ENCODE data around the gene CCNI. TPM values are rescaled to one million over a fixed set of nuclear protein-coding genes. Genes with fewer than 3 reads are reported as not detected.
"Not testable (repeated sequence)": the region's sequence is repeated elsewhere in the genome, so short reads cannot be mapped to it uniquely, and the experiment has no call there.

CCNI gene
- total RNA-seq, 1 donor from 2014 or later = 152 TPM

- peak overlapping the region; percentile 23 to 57 (median 40) for H3K4me3 ChIP-seq (ENCODE audit: low read length in 3 of 3)
- no peaks in the 10 kb centered on the region for H3K9me3 ChIP-seq (ENCODE audit: control insufficient read depth in 3 of 3, low read length in 3 of 3)
- no peaks in the 10 kb centered on the region for H3K27me3 ChIP-seq (ENCODE audit: control insufficient read depth in 3 of 3, insufficient read depth in 3 of 3, low read length in 3 of 3)
- no peak overlapping the region for H3K27ac ChIP-seq (ENCODE audit: low read depth, low read length)
- H3K36me3 ChIP-seq (ENCODE audit: control insufficient read depth in 3 of 3, insufficient read depth in 3 of 3, low read length in 3 of 3) = no peaks in the 10 kb centered on the region
- peaks cover 8 to 12% (median 11%) of the 10 kb centered on the region in 3 donors for H3K4me1 ChIP-seq (ENCODE audit: control insufficient read depth in 3 of 3, insufficient read depth in 3 of 3, low read length in 3 of 3)
- peak overlapping the region; percentile 8 to 66 (median 10) for H3K9ac ChIP-seq (ENCODE audit: low read depth in 1 of 3, low read length in 3 of 3)
Observed at GRCh38 chr4:77104791-77105540, 29.2 kb upstream of the CCNI start.

DNA sequence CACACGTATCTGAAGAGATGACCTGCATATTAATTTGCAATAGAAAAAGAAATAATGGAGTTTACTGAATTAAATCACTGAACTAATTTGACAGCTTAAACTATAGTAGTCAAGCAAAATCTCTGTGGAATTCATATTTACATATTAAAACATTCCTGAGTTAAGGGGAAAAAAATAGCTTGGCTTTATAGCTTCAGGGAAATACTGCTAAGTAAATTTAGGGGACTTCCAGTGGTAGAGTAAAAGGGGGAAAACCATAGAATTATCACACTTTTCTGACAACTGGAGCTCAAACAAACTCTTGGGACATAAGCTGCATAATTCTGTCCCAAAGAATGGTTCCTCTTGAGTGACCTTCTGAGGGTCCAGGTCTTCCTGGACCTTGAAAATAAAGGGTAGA is 28.6 kb upstream of the CCNI start:
- Histone ChIP-seq H3K27ac (ENCODE audit: low read depth, low read length) (no peak overlapping the region), H3K27me3 (ENCODE audit: control insufficient read depth in 3 of 3, insufficient read depth in 3 of 3, low read length in 3 of 3) (no peaks in the 10 kb centered on the region), H3K9ac (ENCODE audit: low read depth in 1 of 3, low read length in 3 of 3) (peak overlapping the region in 2 of 3 donors; percentile 10 to 66), H3K4me1 (ENCODE audit: control insufficient read depth in 3 of 3, insufficient read depth in 3 of 3, low read length in 3 of 3) (peaks cover 8 to 12% (median 11%) of the 10 kb centered on the region in 3 donors), H3K9me3 (ENCODE audit: control insufficient read depth in 3 of 3, low read length in 3 of 3) (no peaks in the 10 kb centered on the region), H3K36me3 (ENCODE audit: control insufficient read depth in 3 of 3, insufficient read depth in 3 of 3, low read length in 3 of 3) (no peaks in the 10 kb centered on the region), H3K4me3 (ENCODE audit: low read length in 3 of 3) (no peak overlapping the region)

DNA sequence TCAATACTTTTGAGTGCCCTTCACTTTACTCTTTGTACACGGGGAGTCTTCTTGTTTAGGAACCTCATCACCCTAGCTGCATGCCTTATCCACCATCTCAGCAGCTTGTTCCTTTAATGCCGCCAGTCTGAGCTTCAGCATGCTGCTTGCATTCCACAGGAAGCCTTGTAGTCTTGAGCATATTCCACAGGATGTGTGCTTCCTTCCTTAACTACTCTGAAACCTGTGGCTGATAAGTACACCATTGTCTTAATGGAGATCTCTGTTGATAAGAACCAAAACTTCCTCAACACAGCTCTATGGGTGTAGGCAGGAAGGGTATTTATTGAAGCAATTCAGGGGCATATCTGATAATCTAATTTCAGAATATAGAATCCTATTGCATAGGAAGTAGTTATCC is 24.4 kb upstream of the CCNI start:
- no peak overlapping the region for H3K9ac ChIP-seq (ENCODE audit: low read depth in 1 of 3, low read length in 3 of 3)
- no peaks in the 10 kb centered on the region for H3K27me3 ChIP-seq (ENCODE audit: control insufficient read depth in 3 of 3, insufficient read depth in 3 of 3, low read length in 3 of 3)
- H3K9me3 ChIP-seq (ENCODE audit: control insufficient read depth in 3 of 3, low read length in 3 of 3) = no peaks in the 10 kb centered on the region
- H3K36me3 ChIP-seq (ENCODE audit: control insufficient read depth in 3 of 3, insufficient read depth in 3 of 3, low read length in 3 of 3) = no peaks in the 10 kb centered on the region
- H3K4me1 ChIP-seq (ENCODE audit: control insufficient read depth in 3 of 3, insufficient read depth in 3 of 3, low read length in 3 of 3) = peaks cover 8 to 9% (median 8%) of the 10 kb centered on the region in 3 donors
- H3K27ac ChIP-seq (ENCODE audit: low read depth, low read length) = no peak overlapping the region
- H3K4me3 ChIP-seq (ENCODE audit: low read length in 3 of 3) = no peak overlapping the region

DNA sequence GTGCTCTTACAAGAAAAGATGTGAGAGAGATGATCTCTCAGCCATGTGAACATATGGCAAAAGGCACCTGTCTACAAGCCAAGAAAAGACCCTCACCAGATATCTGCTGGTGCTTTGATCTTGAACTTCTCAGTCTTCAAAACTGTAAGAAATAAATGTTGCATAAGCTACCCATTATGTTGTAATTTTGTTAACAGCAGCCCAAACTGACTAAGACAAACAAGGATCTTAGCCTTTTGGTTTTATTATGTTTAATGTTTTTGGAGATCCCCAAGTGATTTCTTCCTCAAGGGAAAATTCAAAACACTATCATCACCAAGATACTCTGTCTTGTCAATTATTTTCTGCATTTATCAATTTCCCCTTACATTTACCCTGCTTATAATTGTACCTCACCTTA is 21.8 kb upstream of the CCNI start:
- no peaks in the 10 kb centered on the region for H3K9me3 ChIP-seq (ENCODE audit: control insufficient read depth in 3 of 3, low read length in 3 of 3)
- H3K27ac ChIP-seq (ENCODE audit: low read depth, low read length) = no peak overlapping the region
- no peaks in the 10 kb centered on the region for H3K27me3 ChIP-seq (ENCODE audit: control insufficient read depth in 3 of 3, insufficient read depth in 3 of 3, low read length in 3 of 3)
- no peaks in the 10 kb centered on the region for H3K36me3 ChIP-seq (ENCODE audit: control insufficient read depth in 3 of 3, insufficient read depth in 3 of 3, low read length in 3 of 3)
- no peak overlapping the region for H3K4me3 ChIP-seq (ENCODE audit: low read length in 3 of 3)
- H3K9ac ChIP-seq (ENCODE audit: low read depth in 1 of 3, low read length in 3 of 3) = no peak overlapping the region
- peaks cover 0 to 2% (median 0%) of the 10 kb centered on the region in 3 donors for H3K4me1 ChIP-seq (ENCODE audit: control insufficient read depth in 3 of 3, insufficient read depth in 3 of 3, low read length in 3 of 3)

DNA sequence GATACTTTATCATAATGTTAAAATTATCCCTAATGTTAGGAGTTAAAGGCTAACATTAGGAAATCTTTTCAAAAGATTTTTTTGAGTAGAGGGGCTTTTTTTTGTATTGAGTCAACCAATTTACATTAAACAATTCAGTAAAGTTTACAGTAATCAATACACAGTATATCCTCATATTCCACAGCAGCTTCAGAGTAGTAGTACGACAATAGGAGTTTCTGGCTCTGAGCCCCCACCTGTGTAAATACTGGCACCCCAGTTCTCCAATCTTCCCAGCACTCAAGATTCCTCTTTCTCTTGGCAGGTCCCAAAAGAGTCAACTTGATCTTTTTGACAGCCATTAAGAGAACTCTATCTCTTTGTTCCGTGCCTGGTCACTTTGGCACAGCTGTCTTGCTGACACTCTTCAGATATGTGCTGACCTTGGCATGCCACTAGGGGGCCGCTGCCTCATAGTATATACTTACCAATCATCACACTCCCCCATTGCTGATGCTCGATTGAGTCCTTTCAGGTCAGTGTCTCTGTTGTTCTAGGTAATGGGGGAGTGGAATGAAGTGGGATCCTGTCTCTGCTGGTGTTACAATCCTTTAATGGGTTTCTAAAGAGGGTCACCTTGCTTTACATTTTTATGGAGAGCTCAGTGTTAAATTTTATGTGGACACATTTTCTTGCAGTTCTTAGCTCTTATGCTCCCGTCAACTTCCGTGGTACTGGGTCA is 19.5 kb upstream of the CCNI start:
- Histone ChIP-seq H3K4me3 (ENCODE audit: low read length in 3 of 3) (no peak overlapping the region), H3K9me3 (ENCODE audit: control insufficient read depth in 3 of 3, low read length in 3 of 3) (no peaks in the 10 kb centered on the region), H3K9ac (ENCODE audit: low read depth in 1 of 3, low read length in 3 of 3) (no peak overlapping the region), H3K36me3 (ENCODE audit: control insufficient read depth in 3 of 3, insufficient read depth in 3 of 3, low read length in 3 of 3) (no peaks in the 10 kb centered on the region), H3K27me3 (ENCODE audit: control insufficient read depth in 3 of 3, insufficient read depth in 3 of 3, low read length in 3 of 3) (no peaks in the 10 kb centered on the region), H3K27ac (ENCODE audit: low read depth, low read length) (no peak overlapping the region), H3K4me1 (ENCODE audit: control insufficient read depth in 3 of 3, insufficient read depth in 3 of 3, low read length in 3 of 3) (peaks cover 0 to 2% (median under 1%) of the 10 kb centered on the region in 3 donors)

- Histone ChIP-seq H3K4me3 (ENCODE audit: low read length in 3 of 3) (no peak overlapping the region), H3K4me1 (ENCODE audit: control insufficient read depth in 3 of 3, insufficient read depth in 3 of 3, low read length in 3 of 3) (peaks cover 2 to 8% (median 5%) of the 10 kb centered on the region in 3 donors), H3K27ac (ENCODE audit: low read depth, low read length) (no peak overlapping the region), H3K27me3 (ENCODE audit: control insufficient read depth in 3 of 3, insufficient read depth in 3 of 3, low read length in 3 of 3) (no peaks in the 10 kb centered on the region), H3K9ac (ENCODE audit: low read depth in 1 of 3, low read length in 3 of 3) (no peak overlapping the region), H3K36me3 (ENCODE audit: control insufficient read depth in 3 of 3, insufficient read depth in 3 of 3, low read length in 3 of 3) (no peaks in the 10 kb centered on the region), H3K9me3 (ENCODE audit: control insufficient read depth in 3 of 3, low read length in 3 of 3) (no peaks in the 10 kb centered on the region)
Observed at GRCh38 chr4:77094496-77094895, 18.7 kb upstream of the CCNI start.

- H3K36me3 ChIP-seq (ENCODE audit: control insufficient read depth in 3 of 3, insufficient read depth in 3 of 3, low read length in 3 of 3) = no peaks in the 10 kb centered on the region
- peaks cover 2 to 9% (median 6%) of the 10 kb centered on the region in 3 donors for H3K4me1 ChIP-seq (ENCODE audit: control insufficient read depth in 3 of 3, insufficient read depth in 3 of 3, low read length in 3 of 3)
- no peak overlapping the region for H3K4me3 ChIP-seq (ENCODE audit: low read length in 3 of 3)
- H3K9ac ChIP-seq (ENCODE audit: low read depth in 1 of 3, low read length in 3 of 3) = no peak overlapping the region
- no peaks in the 10 kb centered on the region for H3K27me3 ChIP-seq (ENCODE audit: control insufficient read depth in 3 of 3, insufficient read depth in 3 of 3, low read length in 3 of 3)
- H3K9me3 ChIP-seq (ENCODE audit: control insufficient read depth in 3 of 3, low read length in 3 of 3) = no peaks in the 10 kb centered on the region
- no peak overlapping the region for H3K27ac ChIP-seq (ENCODE audit: low read depth, low read length)
Observed at GRCh38 chr4:77093401-77093800, 17.6 kb upstream of the CCNI start.

DNA sequence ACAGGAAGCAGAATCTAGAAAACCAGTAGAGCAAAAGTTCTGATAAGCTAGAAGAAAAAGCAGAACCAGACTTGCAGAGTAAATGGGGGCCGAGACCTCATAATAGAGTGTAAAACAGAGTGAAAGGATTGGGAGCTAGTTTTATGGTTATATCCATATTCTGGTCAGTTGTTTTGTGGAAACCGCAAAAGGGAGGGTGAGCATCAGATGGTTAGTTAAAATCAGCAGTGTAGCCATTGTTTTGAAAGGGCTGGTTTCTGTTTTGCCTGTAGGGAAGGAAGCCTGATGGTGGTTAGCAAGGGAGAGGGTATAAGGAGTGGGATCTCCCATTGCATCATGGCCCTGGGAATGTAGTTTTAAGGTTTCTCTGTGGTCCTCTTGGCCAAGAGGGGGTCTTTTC is 17.2 kb upstream of the CCNI start:
- no peak overlapping the region for H3K4me3 ChIP-seq (ENCODE audit: low read length in 3 of 3)
- H3K9me3 ChIP-seq (ENCODE audit: control insufficient read depth in 3 of 3, low read length in 3 of 3) = no peaks in the 10 kb centered on the region
- no peak overlapping the region for H3K27ac ChIP-seq (ENCODE audit: low read depth, low read length)
- H3K4me1 ChIP-seq (ENCODE audit: control insufficient read depth in 3 of 3, insufficient read depth in 3 of 3, low read length in 3 of 3) = peaks cover 2 to 9% (median 6%) of the 10 kb centered on the region in 3 donors
- H3K36me3 ChIP-seq (ENCODE audit: control insufficient read depth in 3 of 3, insufficient read depth in 3 of 3, low read length in 3 of 3) = no peaks in the 10 kb centered on the region
- H3K27me3 ChIP-seq (ENCODE audit: control insufficient read depth in 3 of 3, insufficient read depth in 3 of 3, low read length in 3 of 3) = no peaks in the 10 kb centered on the region
- no peak overlapping the region for H3K9ac ChIP-seq (ENCODE audit: low read depth in 1 of 3, low read length in 3 of 3)

DNA sequence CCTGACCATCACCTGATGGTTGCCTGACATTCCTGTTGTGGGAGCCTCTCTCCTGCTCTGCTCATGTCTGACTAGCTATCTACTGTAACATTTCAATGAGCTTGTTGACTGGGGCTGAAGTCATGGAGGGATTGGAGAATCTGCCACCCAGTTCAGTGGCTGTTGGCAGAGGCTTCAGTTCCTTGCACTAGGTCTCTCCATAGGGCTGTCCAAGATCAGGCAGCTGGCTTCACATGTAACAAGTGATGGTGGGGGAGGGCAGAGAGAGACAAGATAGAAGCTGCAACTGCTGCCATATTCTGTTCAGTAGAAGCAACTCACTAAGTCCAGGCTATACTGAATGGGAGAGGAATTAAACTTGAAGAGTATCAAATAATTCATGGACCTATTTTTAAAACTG is 14.1 kb upstream of the CCNI start:
- Histone ChIP-seq H3K36me3 (ENCODE audit: control insufficient read depth in 3 of 3, insufficient read depth in 3 of 3, low read length in 3 of 3) (no peaks in the 10 kb centered on the region), H3K27ac (ENCODE audit: low read depth, low read length) (no peak overlapping the region), H3K4me1 (ENCODE audit: control insufficient read depth in 3 of 3, insufficient read depth in 3 of 3, low read length in 3 of 3) (peaks cover 0 to 9% (median 6%) of the 10 kb centered on the region in 3 donors), H3K27me3 (ENCODE audit: control insufficient read depth in 3 of 3, insufficient read depth in 3 of 3, low read length in 3 of 3) (no peaks in the 10 kb centered on the region), H3K9ac (ENCODE audit: low read depth in 1 of 3, low read length in 3 of 3) (no peak overlapping the region), H3K4me3 (ENCODE audit: low read length in 3 of 3) (no peak overlapping the region), H3K9me3 (ENCODE audit: control insufficient read depth in 3 of 3, low read length in 3 of 3) (no peaks in the 10 kb centered on the region)

DNA sequence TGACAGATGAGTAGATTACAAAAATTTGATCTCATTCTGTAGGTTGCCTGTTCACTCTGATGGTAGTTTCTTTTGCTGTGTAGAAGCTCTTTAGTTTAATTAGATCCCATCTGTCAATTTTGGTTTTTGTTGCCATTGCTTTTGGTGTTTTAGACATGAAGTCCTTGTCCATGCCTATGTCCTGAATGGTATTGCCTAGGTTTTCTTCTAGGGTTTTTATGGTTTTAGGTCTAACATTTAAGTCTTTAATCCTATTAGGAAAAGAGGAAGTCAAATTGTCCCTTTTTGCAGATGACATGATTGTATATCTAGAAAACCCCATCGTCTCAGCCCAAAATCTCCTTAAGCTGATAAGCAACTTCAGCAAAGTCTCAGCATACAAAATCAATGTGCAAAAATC is 11.2 kb upstream of the CCNI start:
- H3K36me3 ChIP-seq (ENCODE audit: control insufficient read depth in 3 of 3, insufficient read depth in 3 of 3, low read length in 3 of 3); H3K9me3 ChIP-seq (ENCODE audit: control insufficient read depth in 3 of 3, low read length in 3 of 3); H3K27ac ChIP-seq (ENCODE audit: low read depth, low read length); H3K9ac ChIP-seq (ENCODE audit: low read depth in 1 of 3, low read length in 3 of 3); H3K4me3 ChIP-seq (ENCODE audit: low read length in 3 of 3); H3K27me3 ChIP-seq (ENCODE audit: control insufficient read depth in 3 of 3, insufficient read depth in 3 of 3, low read length in 3 of 3): not testable (repeated sequence)
- H3K4me1 ChIP-seq (ENCODE audit: control insufficient read depth in 3 of 3, insufficient read depth in 3 of 3, low read length in 3 of 3) = peaks cover 4 to 19% (median 6%) of the 10 kb centered on the region in 3 donors

Data from skeletal muscle tissue (tissue), 4 donors.